ENCODE results near the gene OTUB1. TPM values are rescaled to one million over a fixed set of nuclear protein-coding genes. Genes with fewer than 3 reads are reported as not detected.

OTUB1 gene
- total and polyA plus RNA-seq, 11 donors = 46.7 to 83.1 (median 54.5) TPM

DNA sequence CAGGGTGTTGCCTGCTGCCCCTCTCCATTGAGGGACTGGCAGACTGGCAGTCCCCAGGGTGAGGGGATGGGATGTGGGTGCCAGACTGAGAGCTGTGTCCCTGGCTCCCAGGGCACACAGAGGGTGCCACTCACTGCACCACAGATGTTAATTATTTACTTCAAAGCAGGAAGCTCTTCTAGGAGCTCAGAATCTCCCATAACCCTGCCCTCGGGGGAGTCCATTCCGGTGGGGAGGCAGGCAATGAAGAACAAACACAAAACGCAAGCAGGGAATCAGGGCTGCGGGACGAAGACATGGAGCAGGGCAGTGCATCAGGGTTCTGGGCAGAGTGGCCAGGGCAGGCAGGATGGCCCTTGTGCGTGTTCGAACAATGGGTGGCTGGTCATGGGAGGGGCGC lies 25.1 kb downstream of the OTUB1 start:
- TF ChIP-seq, protein P1, sequence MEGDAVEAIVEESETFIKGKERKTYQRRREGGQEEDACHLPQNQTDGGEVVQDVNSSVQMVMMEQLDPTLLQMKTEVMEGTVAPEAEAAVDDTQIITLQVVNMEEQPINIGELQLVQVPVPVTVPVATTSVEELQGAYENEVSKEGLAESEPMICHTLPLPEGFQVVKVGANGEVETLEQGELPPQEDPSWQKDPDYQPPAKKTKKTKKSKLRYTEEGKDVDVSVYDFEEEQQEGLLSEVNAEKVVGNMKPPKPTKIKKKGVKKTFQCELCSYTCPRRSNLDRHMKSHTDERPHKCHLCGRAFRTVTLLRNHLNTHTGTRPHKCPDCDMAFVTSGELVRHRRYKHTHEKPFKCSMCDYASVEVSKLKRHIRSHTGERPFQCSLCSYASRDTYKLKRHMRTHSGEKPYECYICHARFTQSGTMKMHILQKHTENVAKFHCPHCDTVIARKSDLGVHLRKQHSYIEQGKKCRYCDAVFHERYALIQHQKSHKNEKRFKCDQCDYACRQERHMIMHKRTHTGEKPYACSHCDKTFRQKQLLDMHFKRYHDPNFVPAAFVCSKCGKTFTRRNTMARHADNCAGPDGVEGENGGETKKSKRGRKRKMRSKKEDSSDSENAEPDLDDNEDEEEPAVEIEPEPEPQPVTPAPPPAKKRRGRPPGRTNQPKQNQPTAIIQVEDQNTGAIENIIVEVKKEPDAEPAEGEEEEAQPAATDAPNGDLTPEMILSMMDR (IDR thresholded peaks at IDR 0.05) = no peak
- TF ChIP-seq POLR2A (IDR thresholded peaks at IDR 0.05) = no peak
- no peak overlapping the region for H3K27ac ChIP-seq
- no peaks in the 10 kb centered on the region for H3K9me3 ChIP-seq
- no peak for DNase-seq
- intact Hi-C loops (cut with DNase I) = no loop called here
- 93 to 95% (median 94%) methylated on average over 8 of the region's 8 CpGs for WGBS, 4 donors
- no peaks in the 10 kb centered on the region for H3K36me3 ChIP-seq
- ATAC-seq = no peak
- peaks cover 0 to 1% (median 0%) of the 10 kb centered on the region in 9 donors for H3K27me3 ChIP-seq
- no peak overlapping the region for H3K4me3 ChIP-seq
- peaks cover 0 to 19% (median 14%) of the 10 kb centered on the region in 12 donors for H3K4me1 ChIP-seq

DNA sequence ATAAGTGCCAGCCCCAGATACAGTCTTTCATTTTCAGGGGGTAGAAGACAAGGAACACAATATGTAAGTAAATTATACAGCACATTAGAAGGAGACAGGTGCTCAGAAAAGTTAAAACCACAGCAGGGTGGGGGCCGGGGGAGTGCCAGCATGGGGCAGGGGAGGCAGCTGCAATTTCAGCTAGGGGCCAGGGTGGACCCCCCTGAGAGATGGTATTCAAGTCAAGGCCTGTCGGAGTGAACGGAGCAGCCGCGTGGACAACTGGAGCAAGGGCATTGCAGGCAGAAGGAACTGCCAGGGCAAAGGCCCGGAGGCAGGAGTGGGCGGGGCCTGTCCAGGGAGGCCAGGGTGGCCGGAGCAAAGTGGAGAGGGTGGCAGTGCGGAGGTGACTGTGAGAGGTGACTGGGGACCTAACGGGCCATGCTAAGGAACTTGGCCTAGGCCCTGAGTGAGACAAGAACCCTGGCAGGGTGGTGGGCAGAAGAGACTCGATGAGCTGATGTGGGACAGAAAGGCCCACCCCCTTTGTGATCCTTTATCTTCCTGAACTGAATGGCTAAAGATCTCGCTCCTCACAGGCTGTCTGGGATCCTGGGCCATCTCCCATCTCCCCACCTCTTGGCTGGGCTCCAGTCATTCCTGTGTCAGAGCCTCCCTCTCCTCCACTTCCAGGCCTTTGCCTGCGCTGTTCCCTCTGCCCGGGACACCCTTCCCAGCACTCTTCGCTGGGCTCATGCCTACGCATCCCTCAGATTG lies 27.1 kb downstream of the OTUB1 start:
- H3K9me3 ChIP-seq = no peaks in the 10 kb centered on the region
- peaks cover 0 to 10% (median under 1%) of the 10 kb centered on the region in 12 donors for H3K4me1 ChIP-seq
- no peak overlapping the region for H3K27ac ChIP-seq
- no peak for TF ChIP-seq POLR2A (IDR thresholded peaks at IDR 0.05)
- TF ChIP-seq, protein P1 (IDR thresholded peaks at IDR 0.05) = no peak
- no peaks in the 10 kb centered on the region for H3K27me3 ChIP-seq
- H3K36me3 ChIP-seq = no peaks in the 10 kb centered on the region
- DNase-seq (no peak), ATAC-seq (no peak)
- intact Hi-C loops (cut with DNase I) = no loop called here
- H3K4me3 ChIP-seq = no peak overlapping the region
- 92 to 97% (median 93%) methylated on average over 16 of the region's 16 CpGs for WGBS, 4 donors

DNA sequence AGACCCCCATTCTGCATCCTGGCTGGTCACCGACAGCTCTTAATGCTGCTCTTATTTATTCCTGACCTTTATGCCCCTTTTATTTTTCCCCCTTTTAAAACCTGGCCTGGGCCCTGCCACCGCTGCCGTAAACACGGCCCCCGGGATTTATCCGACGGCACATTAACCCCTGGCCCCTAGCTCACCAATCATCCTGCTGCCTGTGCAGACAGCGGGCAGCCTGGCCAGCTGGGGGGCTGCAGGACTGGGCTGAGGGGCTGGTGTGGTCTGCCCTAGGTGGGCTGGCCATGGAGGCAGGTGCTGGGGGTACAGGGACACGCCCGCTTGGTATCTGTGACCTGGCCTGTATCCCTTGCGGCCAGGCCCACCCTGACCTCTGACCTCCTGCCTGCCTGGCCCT lies 28.1 kb downstream of the OTUB1 start:
- intact Hi-C loops (cut with DNase I) = no loop called here
- WGBS, 4 donors = 90 to 98% (median 93%) methylated on average over 8 to 11 of the region's 11 CpGs
- TF ChIP-seq, protein P1 (IDR thresholded peaks at IDR 0.05) = no peak
- TF ChIP-seq POLR2A (IDR thresholded peaks at IDR 0.05) = no peak
- DNase-seq = no peak
- no peaks in the 10 kb centered on the region for H3K36me3 ChIP-seq
- H3K27ac ChIP-seq = no peak overlapping the region
- H3K9me3 ChIP-seq = no peaks in the 10 kb centered on the region
- ATAC-seq = no peak
- no peak overlapping the region for H3K4me3 ChIP-seq
- no peaks in the 10 kb centered on the region for H3K27me3 ChIP-seq
- peaks cover 0 to 17% (median 6%) of the 10 kb centered on the region in 12 donors for H3K4me1 ChIP-seq

DNA sequence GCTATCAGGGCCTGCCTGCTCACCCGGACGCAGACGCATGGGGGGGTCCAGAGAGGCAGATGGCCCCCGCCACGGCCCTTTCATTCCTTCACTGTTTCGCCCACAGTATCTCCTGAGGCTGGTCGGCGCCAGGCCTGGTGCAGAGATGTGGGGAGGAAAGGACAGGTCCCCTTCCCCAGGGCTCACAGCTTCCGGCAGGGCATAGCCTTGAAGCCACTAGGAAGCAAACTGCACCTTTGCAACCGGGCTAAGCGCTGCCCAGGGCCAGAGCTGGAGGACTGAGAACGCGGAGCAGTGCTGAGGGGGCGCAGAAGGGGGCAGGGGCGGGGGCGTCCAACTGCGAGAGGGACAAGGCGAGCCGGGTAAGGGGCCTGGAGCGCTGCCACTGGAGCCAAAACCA lies 29.3 kb downstream of the OTUB1 start:
- Histone ChIP-seq H3K36me3 (no peaks in the 10 kb centered on the region), H3K27ac (no peak overlapping the region), H3K27me3 (no peaks in the 10 kb centered on the region), H3K4me3 (no peak overlapping the region), H3K4me1 (peaks cover 0 to 22% (median 7%) of the 10 kb centered on the region in 12 donors), H3K9me3 (no peaks in the 10 kb centered on the region)
- intact Hi-C loops (cut with DNase I) = no loop called here
- DNase-seq (no peak), ATAC-seq (no peak)
- WGBS, 4 donors = 90 to 93% (median 92%) methylated on average over 20 of the region's 20 CpGs
- TF ChIP-seq POLR2A (IDR thresholded peaks at IDR 0.05) = no peak
- TF ChIP-seq, protein P1 (IDR thresholded peaks at IDR 0.05) = no peak

Data from heart left ventricle (tissue), 16 donors.